Measurements from ENCODE around the gene ARTN. TPM values are rescaled to one million over a fixed set of nuclear protein-coding genes. Genes with fewer than 3 reads are reported as not detected.
A peak's percentile ranks its signal among the peaks of the same experiment; 100 is the strongest.

ARTN gene
- total and polyA plus RNA-seq, 9 donors, result 0.72 to 1.3 (median 0.86) TPM; not detected in 1

DNA sequence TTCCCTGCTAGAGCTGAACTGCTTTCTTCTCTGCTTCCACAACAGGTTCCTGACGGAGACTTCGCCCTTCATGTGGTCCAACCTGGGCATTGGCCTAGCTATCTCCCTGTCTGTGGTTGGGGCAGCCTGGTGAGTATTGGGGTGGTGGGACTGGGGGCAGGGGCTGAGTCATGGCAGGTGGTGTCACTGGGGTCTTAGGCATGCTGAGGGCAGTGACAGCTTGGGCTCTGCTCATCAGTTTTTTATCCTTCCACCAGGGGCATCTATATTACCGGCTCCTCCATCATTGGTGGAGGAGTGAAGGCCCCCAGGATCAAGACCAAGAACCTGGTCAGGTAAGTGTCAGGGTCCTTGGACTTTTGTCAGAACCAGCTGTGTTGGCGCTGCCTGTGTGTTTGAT is 42.4 kb downstream of the ARTN start:
- H3K4me1 ChIP-seq (ENCODE audit: insufficient read depth), result peaks cover 15% of the 10 kb centered on the region
- TF ChIP-seq POLR2A (IDR thresholded peaks at IDR 0.05), result no peak
- TF ChIP-seq, protein P1, sequence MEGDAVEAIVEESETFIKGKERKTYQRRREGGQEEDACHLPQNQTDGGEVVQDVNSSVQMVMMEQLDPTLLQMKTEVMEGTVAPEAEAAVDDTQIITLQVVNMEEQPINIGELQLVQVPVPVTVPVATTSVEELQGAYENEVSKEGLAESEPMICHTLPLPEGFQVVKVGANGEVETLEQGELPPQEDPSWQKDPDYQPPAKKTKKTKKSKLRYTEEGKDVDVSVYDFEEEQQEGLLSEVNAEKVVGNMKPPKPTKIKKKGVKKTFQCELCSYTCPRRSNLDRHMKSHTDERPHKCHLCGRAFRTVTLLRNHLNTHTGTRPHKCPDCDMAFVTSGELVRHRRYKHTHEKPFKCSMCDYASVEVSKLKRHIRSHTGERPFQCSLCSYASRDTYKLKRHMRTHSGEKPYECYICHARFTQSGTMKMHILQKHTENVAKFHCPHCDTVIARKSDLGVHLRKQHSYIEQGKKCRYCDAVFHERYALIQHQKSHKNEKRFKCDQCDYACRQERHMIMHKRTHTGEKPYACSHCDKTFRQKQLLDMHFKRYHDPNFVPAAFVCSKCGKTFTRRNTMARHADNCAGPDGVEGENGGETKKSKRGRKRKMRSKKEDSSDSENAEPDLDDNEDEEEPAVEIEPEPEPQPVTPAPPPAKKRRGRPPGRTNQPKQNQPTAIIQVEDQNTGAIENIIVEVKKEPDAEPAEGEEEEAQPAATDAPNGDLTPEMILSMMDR (IDR thresholded peaks at IDR 0.05), result no peak
- TF ChIP-seq EP300 (IDR thresholded peaks at IDR 0.05), result no peak
- no peak overlapping the region for H3K27ac ChIP-seq

DNA sequence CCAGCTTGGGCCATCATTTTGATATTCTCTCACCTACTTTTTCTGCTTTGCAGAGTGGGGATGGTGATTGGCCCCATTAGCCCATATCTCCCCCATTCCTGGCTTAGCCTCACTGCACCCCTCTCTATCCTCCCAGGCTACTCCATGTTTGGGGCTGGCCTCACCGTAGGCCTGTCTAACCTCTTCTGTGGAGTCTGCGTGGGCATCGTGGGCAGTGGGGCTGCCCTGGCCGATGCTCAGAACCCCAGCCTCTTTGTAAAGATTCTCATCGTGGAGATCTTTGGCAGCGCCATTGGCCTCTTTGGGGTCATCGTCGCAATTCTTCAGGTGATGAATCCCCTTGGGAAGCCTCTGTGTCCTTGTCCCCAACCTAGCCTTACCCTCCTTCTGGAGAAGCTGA is 43.3 kb downstream of the ARTN start:
- 85 to 93% (median 89%) methylated on average over 8 of the region's 8 CpGs for WGBS, 3 donors
- no peak for DNase-seq
- intact Hi-C loops (cut with DNase I), result no loop called here
- Histone ChIP-seq H3K9me3 (no peaks in the 10 kb centered on the region), H3K4me1 (ENCODE audit: insufficient read depth) (peaks cover 15% of the 10 kb centered on the region), H3K4me3 (no peak overlapping the region), H3K27me3 (no peaks in the 10 kb centered on the region), H3K36me3 (no peaks in the 10 kb centered on the region), H3K27ac (no peak overlapping the region)
- TF ChIP-seq EP300 (IDR thresholded peaks at IDR 0.05), result no peak
- TF ChIP-seq, protein P1 (IDR thresholded peaks at IDR 0.05), result no peak

More for the DNA sequence above, 42.4 kb downstream of the ARTN start:
- intact Hi-C loops (cut with DNase I), result no loop called here
- no peak for DNase-seq
- Histone ChIP-seq H3K36me3 (no peaks in the 10 kb centered on the region), H3K4me3 (peak overlapping the region; percentile 92), H3K9me3 (no peaks in the 10 kb centered on the region), H3K27me3 (no peaks in the 10 kb centered on the region)
- 73 to 76% (median 73%) methylated on average over 4 of the region's 4 CpGs for WGBS, 3 donors

DNA sequence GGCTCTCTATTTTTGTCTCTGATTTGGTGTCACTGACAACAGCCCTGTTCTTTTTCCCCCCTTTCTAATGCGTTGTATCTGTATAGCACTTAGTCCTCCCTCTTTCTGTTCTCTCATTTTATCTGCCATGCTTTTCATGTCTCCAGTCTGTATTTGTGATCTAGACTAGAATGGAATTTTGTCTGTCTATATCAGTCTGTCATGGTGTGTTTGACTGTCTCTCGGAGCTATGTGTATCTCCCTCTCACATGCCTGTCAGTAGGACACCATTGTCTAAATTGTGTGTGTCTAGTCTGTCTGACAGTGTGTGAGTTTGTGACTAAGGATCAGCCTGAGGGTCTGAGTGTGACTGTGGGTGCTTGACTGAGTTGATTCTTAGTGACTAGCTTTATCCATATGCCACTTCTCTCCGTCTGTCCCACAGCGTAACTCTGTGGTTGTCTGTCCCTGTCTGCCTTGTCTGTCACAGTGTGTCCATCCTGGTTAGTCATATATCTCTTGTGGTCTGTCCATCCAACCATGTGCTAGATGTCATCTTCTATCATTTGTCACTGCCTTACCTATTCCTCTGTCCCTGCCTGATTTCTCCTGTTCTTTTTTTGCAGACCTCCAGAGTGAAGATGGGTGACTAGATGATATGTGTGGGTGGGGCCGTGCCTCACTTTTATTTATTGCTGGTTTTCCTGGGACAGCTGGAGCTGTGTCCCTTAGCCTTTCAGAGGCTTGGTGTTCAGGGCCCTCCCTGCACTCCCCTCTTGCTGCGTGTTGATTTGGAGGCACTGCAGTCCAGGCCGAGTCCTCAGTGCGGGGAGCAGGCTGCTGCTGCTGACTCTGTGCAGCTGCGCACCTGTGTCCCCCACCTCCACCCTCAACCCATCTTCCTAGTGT is 44.0 kb downstream of the ARTN start:
- Histone ChIP-seq H3K9me3 (no peaks in the 10 kb centered on the region), H3K4me3 (no peak overlapping the region), H3K4me1 (ENCODE audit: insufficient read depth) (peaks cover 15% of the 10 kb centered on the region), H3K27me3 (no peaks in the 10 kb centered on the region), H3K27ac (no peak overlapping the region), H3K36me3 (no peaks in the 10 kb centered on the region)
- DNase-seq, result no peak
- 80 to 83% (median 80%) methylated on average over 9 of the region's 9 CpGs for WGBS, 3 donors
- intact Hi-C loops (cut with DNase I), result no loop called here
- TF ChIP-seq POLR2A (IDR thresholded peaks at IDR 0.05), result no peak
- TF ChIP-seq, protein P1 (IDR thresholded peaks at IDR 0.05), result no peak
- no peak for TF ChIP-seq EP300 (IDR thresholded peaks at IDR 0.05)

DNA sequence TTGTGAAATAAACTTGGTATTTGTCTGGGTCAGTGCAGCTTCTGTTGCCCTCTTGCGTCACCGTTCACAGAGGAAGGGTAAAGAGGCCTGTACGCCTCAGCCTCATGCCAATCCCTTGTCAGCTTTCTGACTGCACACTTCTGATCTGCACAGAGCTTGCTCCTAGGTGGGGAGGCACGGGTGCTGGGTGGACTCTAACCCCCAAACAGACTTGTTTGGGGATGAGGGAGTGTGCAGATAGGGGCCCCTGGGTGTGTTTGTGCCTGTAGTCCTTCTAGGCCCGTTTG is 44.6 kb downstream of the ARTN start:
- intact Hi-C loops (cut with DNase I), result no loop called here
- TF ChIP-seq POLR2A (IDR thresholded peaks at IDR 0.05), result no peak
- no peak for TF ChIP-seq EP300 (IDR thresholded peaks at IDR 0.05)
- TF ChIP-seq, protein P1 (IDR thresholded peaks at IDR 0.05), result no peak
- DNase-seq, result no peak
- Histone ChIP-seq H3K4me1 (ENCODE audit: insufficient read depth) (peaks cover 15% of the 10 kb centered on the region), H3K27ac (no peak overlapping the region), H3K4me3 (no peak overlapping the region), H3K36me3 (no peaks in the 10 kb centered on the region), H3K9me3 (no peaks in the 10 kb centered on the region), H3K27me3 (no peaks in the 10 kb centered on the region)
- 58 to 64% (median 62%) methylated on average over 5 of the region's 5 CpGs for WGBS, 3 donors

All from ovary (tissue), 9 donors.